Caco-2 (cell line): ENCODE results near the gene GPR4. TPM values are rescaled to one million over a fixed set of nuclear protein-coding genes. Genes with fewer than 3 reads are reported as not detected.

Source experiments
- BruUV-seq: library from RNA; stranded (reverse); fragments of 400-500 nt; replicated peaks from 2 replicates; lab custom pipeline; 2021; lab: Mats Ljungman, UMichigan
- CTCF ChIA-PET: fragments of 300-600 bp; sonication (Branson Sonifier 250); formaldehyde crosslinking; loops from one replicate; lab custom pipeline; 2022; ENCODE audit warnings: antibody characterized with exemption; lab: Charles Lee
- POLR2A ChIA-PET: fragments of 300-600 bp; sonication (Branson Sonifier 250); formaldehyde crosslinking; loops from one replicate; lab custom pipeline; 2022; ENCODE audit warnings: antibody characterized with exemption; lab: Charles Lee
- DNase-seq, 2 experiments: peaks; one replicate each; pipeline versions ENCODE4 v3.0.0 to v3.0.0-alpha.2; 2020 to 2022
- H3K27me3 ChIP-seq: replicated peaks from 2 replicates; pipeline ENCODE4 v1.6.0; 2011; ENCODE audit warnings: low read length; ENCODE audit not compliant: control insufficient read depth, insufficient read depth
- H3K36me3 ChIP-seq: 2 replicates; pipeline ENCODE4 v1.5.1; 2011; ENCODE audit warnings: low read length; ENCODE audit not compliant: control insufficient read depth, insufficient read depth
- H3K4me1 ChIP-seq: fragments of 250-450 bp; sonication (Bioruptor Pico); 2 replicates; pipeline ENCODE4 v1.5.1; 2020; ENCODE audit warnings: mild to moderate bottlenecking
- H3K4me3 ChIP-seq: 2 replicates; pipeline ENCODE4 v1.5.1; 2011; ENCODE audit warnings: low read depth, mild to moderate bottlenecking, control low read depth, low read length
- H3K9me3 ChIP-seq: fragments of 250-450 bp; sonication (Bioruptor Pico); 2 replicates; pipeline ENCODE4 v1.5.1; 2020; ENCODE audit warnings: mild to moderate bottlenecking, moderate library complexity
- H3K27ac Mint-ChIP-seq: one replicate; pipeline ENCODE4 v1.8.0; 2022; ENCODE audit warnings: mixed read lengths; ENCODE audit not compliant: unreplicated experiment
- H3K27me3 Mint-ChIP-seq: one replicate; pipeline ENCODE4 v1.8.0; 2022; ENCODE audit warnings: mixed read lengths; ENCODE audit not compliant: insufficient read depth, unreplicated experiment
- H3K36me3 Mint-ChIP-seq: one replicate; pipeline ENCODE4 v1.8.0; 2022; ENCODE audit warnings: mild to moderate bottlenecking, mixed read lengths; ENCODE audit not compliant: insufficient read depth, unreplicated experiment
- H3K4me1 Mint-ChIP-seq: one replicate; pipeline ENCODE4 v1.8.0; 2022; ENCODE audit warnings: low read depth, mixed read lengths; ENCODE audit not compliant: unreplicated experiment
- H3K4me3 Mint-ChIP-seq: one replicate; pipeline ENCODE4 v1.8.0; 2022; ENCODE audit warnings: mild to moderate bottlenecking, moderate library complexity, mixed read lengths; ENCODE audit not compliant: unreplicated experiment
- H3K9me3 Mint-ChIP-seq: one replicate; pipeline ENCODE4 v1.8.0; 2022; ENCODE audit warnings: mixed read lengths; ENCODE audit not compliant: unreplicated experiment
- intact Hi-C: fragments of 100-400 bp; cut with micrococcal nuclease; formaldehyde crosslinking; loops from one replicate; pipeline ENCODE4 v1.10.0; 2022; ENCODE audit not compliant: unreplicated experiment
- total RNA-seq: library from RNA; stranded (reverse); gene quantifications from 2 replicates; pipeline ENCODE4 v1.2.3, GENCODE V29; 2022
- TF ChIP-seq, protein P1 (sequence below), 2 experiments: fragments of 200-600 bp in 1 of 2; IDR thresholded peaks; 1 replicate in 1 of 2; 2 replicates in 1 of 2; pipeline versions ENCODE4 v1.5.1 to v1.8.0; 2011 to 2022; ENCODE audit warnings: antibody characterized with exemption in 1 of 2, control low read depth in 1 of 2, inconsistent platforms in 1 of 2, low read depth in 1 of 2, low read length in 1 of 2, mild to moderate bottlenecking in 1 of 2, moderate library complexity in 1 of 2; ENCODE audit not compliant: insufficient read depth in 1 of 2, severe bottlenecking in 1 of 2, unreplicated experiment in 1 of 2

Gene GPR4
- total RNA-seq, 1 experiment from 2014 or later, result not detected

- H3K4me3 ChIP-seq, result no peak overlapping the region
- Mint-ChIP-seq H3K27ac (no peak overlapping the region), H3K4me3 (no peak overlapping the region), H3K9me3 (no peaks in the 10 kb centered on the region), H3K27me3 (peaks cover 45% of the 10 kb centered on the region), H3K36me3 (peaks cover 8% of the 10 kb centered on the region), H3K4me1 (peaks cover 15% of the 10 kb centered on the region)
- TF ChIP-seq, protein P1, sequence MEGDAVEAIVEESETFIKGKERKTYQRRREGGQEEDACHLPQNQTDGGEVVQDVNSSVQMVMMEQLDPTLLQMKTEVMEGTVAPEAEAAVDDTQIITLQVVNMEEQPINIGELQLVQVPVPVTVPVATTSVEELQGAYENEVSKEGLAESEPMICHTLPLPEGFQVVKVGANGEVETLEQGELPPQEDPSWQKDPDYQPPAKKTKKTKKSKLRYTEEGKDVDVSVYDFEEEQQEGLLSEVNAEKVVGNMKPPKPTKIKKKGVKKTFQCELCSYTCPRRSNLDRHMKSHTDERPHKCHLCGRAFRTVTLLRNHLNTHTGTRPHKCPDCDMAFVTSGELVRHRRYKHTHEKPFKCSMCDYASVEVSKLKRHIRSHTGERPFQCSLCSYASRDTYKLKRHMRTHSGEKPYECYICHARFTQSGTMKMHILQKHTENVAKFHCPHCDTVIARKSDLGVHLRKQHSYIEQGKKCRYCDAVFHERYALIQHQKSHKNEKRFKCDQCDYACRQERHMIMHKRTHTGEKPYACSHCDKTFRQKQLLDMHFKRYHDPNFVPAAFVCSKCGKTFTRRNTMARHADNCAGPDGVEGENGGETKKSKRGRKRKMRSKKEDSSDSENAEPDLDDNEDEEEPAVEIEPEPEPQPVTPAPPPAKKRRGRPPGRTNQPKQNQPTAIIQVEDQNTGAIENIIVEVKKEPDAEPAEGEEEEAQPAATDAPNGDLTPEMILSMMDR (IDR thresholded peaks at IDR 0.05; ENCODE audit: insufficient read depth in 1 of 2, low read depth in 1 of 2, low read length in 1 of 2, severe bottlenecking in 1 of 2, unreplicated experiment in 1 of 2), result no peak
- intact Hi-C loops, result no loop called here
- no peaks in the 10 kb centered on the region for H3K36me3 ChIP-seq
- BruUV-seq, result no TSS peak
- peaks cover 2% of the 10 kb centered on the region; the same call in 1 of the 2 replicates for H3K27me3 ChIP-seq
- ChIA-PET CTCF (interaction anchor here (1.8 to 1.9 kb wide), 2 partner anchors 13 to 44 kb away, joined by 3 to 9 read pairs; no protein-coding TSS in a partner anchor), POLR2A (no interaction called here)
- DNase-seq, result no peak
- H3K9me3 ChIP-seq, result no peaks in the 10 kb centered on the region
- H3K4me1 ChIP-seq, result no peaks in the 10 kb centered on the region; the same call in 1 of the 2 replicates
These were observed 4.4 kb downstream of the GPR4 start for GRCh38 chr19:45597425-45598111.

DNA sequence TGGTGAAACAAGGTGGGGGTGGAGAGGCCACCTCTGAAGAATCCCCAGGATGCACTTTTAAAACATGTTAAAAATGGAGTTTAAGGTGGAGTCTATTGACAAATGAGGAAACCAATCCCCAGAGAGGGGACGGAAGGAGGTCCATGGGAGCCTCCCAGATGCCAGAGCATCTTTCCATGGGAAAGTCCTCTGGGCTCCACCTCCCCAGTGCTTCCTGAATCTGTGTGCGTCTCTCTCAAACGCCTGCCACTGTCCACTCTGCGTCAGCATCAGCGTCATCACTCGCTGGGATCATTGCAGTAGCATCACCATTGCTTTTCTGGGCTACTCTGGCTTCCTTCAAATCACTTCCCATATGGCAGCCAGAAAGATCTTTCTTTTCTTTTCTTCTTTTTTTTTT lies 6.2 kb downstream of the GPR4 start:
- no peaks in the 10 kb centered on the region for H3K9me3 ChIP-seq
- TF ChIP-seq, protein P1 (IDR thresholded peaks at IDR 0.05; ENCODE audit: insufficient read depth in 1 of 2, low read depth in 1 of 2, low read length in 1 of 2, severe bottlenecking in 1 of 2, unreplicated experiment in 1 of 2), result no peak
- no peak for DNase-seq
- intact Hi-C loops, result no loop called here
- POLR2A ChIA-PET, result interaction anchor here (0.7 kb wide), 1 partner anchor 122 kb away, joined by 5 read pairs; no protein-coding TSS in a partner anchor
- no peaks in the 10 kb centered on the region for H3K36me3 ChIP-seq
- peaks cover under 1% of the 10 kb centered on the region for H3K4me1 ChIP-seq
- Mint-ChIP-seq H3K27ac (no peak overlapping the region), H3K27me3 (peaks cover 38% of the 10 kb centered on the region), H3K36me3 (peaks cover 14% of the 10 kb centered on the region), H3K4me1 (peaks cover 5% of the 10 kb centered on the region), H3K4me3 (no peak overlapping the region), H3K9me3 (no peaks in the 10 kb centered on the region)
- H3K4me3 ChIP-seq, result no peak overlapping the region
- no TSS peak for BruUV-seq
- CTCF ChIA-PET, result interaction anchor here (0.6 to 0.7 kb wide), 2 partner anchors 24 to 73 kb away, joined by 3 read pairs; no protein-coding TSS in a partner anchor
- peaks cover 2% of the 10 kb centered on the region; the same call in 1 of the 2 replicates for H3K27me3 ChIP-seq

DNA sequence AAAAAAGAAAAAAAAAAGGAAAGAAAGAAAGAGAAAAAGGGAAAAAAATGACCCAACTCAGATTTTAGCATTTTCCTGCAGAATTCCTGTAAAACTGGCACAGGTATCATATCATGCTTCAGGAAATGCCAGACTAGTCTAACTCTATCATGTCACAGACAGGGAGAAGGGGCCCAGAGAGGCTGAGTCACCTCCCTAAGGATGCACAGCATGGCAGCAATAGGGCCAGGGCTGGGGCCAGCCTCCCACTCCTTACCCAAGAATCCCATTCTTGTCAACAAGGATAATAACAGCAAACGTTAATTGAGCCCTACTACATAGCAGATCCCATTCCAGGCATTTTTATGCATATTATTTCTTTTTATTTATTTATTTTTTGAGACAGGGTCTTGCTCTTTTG lies 8.5 kb downstream of the GPR4 start:
- H3K4me1 ChIP-seq, result peaks cover 4% of the 10 kb centered on the region
- peaks cover 2% of the 10 kb centered on the region; the same call in 1 of the 2 replicates for H3K27me3 ChIP-seq
- peaks cover 7% of the 10 kb centered on the region for H3K4me1 Mint-ChIP-seq
- TF ChIP-seq, protein P1 (IDR thresholded peaks at IDR 0.05; ENCODE audit: insufficient read depth in 1 of 2, low read depth in 1 of 2, low read length in 1 of 2, severe bottlenecking in 1 of 2, unreplicated experiment in 1 of 2), result no peak
- peaks cover 14% of the 10 kb centered on the region for H3K36me3 Mint-ChIP-seq
- no peaks in the 10 kb centered on the region for H3K9me3 ChIP-seq
- POLR2A ChIA-PET, result no interaction called here
- no peak overlapping the region for H3K27ac Mint-ChIP-seq
- DNase-seq, result no peak
- peaks cover 28% of the 10 kb centered on the region for H3K27me3 Mint-ChIP-seq
- no peak overlapping the region for H3K4me3 ChIP-seq
- H3K9me3 Mint-ChIP-seq, result no peaks in the 10 kb centered on the region
- intact Hi-C loops, result no loop called here
- no peak overlapping the region for H3K4me3 Mint-ChIP-seq
- CTCF ChIA-PET, result interaction anchor here (0.7 to 1.1 kb wide), 2 partner anchors 10 to 48 kb away, joined by 4 to 13 read pairs; no protein-coding TSS in a partner anchor
- H3K36me3 ChIP-seq, result no peaks in the 10 kb centered on the region
- no TSS peak for BruUV-seq
